LNCaP clone FGC (cell line): Measurements from ENCODE around the gene CEP126.
A peak's percentile ranks its signal among the peaks of the same experiment; 100 is the strongest.

ENCODE experiments used
- DNase-seq: peaks from one replicate; pipeline ENCODE4 v3.0.0-alpha.2; 2011; ENCODE audit warnings: low read depth
- H3K4me3 ChIP-seq: 2 replicates; pipeline ENCODE4 v1.5.1; 2011; ENCODE audit warnings: mild to moderate bottlenecking, low read depth, low read length, control low read depth
- TF ChIP-seq, protein P1 (sequence below): IDR thresholded peaks from 2 replicates; pipeline ENCODE4 v1.5.1; 2012; ENCODE audit warnings: mild to moderate bottlenecking; ENCODE audit not compliant: control insufficient read depth, insufficient read depth; ENCODE audit errors: extremely low read depth

CEP126 gene

GRCh38 chr11:102007567-102008437 lies 93.0 kb downstream of the CEP126 start:
- DNase-seq = peak; percentile 37
- H3K4me3 ChIP-seq = no peak overlapping the region
- TF ChIP-seq, protein P1, sequence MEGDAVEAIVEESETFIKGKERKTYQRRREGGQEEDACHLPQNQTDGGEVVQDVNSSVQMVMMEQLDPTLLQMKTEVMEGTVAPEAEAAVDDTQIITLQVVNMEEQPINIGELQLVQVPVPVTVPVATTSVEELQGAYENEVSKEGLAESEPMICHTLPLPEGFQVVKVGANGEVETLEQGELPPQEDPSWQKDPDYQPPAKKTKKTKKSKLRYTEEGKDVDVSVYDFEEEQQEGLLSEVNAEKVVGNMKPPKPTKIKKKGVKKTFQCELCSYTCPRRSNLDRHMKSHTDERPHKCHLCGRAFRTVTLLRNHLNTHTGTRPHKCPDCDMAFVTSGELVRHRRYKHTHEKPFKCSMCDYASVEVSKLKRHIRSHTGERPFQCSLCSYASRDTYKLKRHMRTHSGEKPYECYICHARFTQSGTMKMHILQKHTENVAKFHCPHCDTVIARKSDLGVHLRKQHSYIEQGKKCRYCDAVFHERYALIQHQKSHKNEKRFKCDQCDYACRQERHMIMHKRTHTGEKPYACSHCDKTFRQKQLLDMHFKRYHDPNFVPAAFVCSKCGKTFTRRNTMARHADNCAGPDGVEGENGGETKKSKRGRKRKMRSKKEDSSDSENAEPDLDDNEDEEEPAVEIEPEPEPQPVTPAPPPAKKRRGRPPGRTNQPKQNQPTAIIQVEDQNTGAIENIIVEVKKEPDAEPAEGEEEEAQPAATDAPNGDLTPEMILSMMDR = peak; percentile 46

DNA sequence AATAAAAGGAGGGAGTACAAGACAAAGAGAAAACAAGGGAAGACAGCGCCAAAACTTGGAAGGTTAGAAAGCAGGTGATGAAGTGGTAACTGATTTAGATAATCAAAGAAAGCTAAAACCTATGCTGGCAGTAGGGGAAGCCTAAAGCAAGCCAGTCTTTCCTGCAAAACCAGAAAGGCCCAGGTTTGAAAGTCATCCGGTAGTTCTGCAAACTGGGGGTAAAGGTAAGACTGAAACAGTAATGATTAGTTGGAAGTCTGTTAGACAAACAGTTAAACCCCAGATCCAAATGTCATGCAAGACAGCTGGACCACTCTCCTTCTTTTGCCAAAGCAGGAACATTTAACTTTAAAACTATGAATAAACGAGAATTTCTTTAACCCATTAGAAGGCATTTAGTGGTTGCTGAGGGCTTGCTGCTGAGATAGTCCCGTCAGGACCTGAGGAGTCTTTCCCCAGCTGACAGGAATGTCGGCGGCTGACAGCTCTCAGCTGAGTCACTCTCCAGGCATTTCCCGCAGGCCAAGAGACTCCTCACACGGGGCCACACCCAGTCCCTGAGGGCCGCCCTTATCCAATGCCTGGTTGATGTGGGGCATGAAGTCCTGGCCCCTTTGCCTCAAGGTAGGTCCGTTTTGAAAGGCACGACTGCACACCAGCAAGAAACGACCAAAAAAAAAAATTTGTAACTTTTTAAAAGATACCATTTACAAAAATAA lies 96.1 kb downstream of the CEP126 start:
- H3K4me3 ChIP-seq = no peak overlapping the region
- DNase-seq = peak; percentile 19

GRCh38 chr11:102012946-102013345 lies 98.1 kb downstream of the CEP126 start:
- TF ChIP-seq, protein P1 = no peak
- no peak for DNase-seq
- H3K4me3 ChIP-seq = no peak overlapping the region

More for the DNA sequence above, 96.1 kb downstream of the CEP126 start:
- TF ChIP-seq, protein P1 = no peak

GRCh38 chr11:102014756-102015155 lies 99.9 kb downstream of the CEP126 start:
- TF ChIP-seq, protein P1 = no peak
- H3K4me3 ChIP-seq = no peak overlapping the region
- DNase-seq = no peak

GRCh38 chr11:102017026-102017425 lies 102.2 kb downstream of the CEP126 start:
- TF ChIP-seq, protein P1 = no peak
- H3K4me3 ChIP-seq = no peak overlapping the region
- DNase-seq = peak; percentile 27

GRCh38 chr11:102026217-102026616 lies 111.4 kb downstream of the CEP126 start:
- DNase-seq = no peak
- no peak overlapping the region for H3K4me3 ChIP-seq
- TF ChIP-seq, protein P1 = no peak
